Transverse colon (tissue), 4 donors: ENCODE results near the gene RASSF6. TPM values are rescaled to one million over a fixed set of nuclear protein-coding genes. Genes with fewer than 3 reads are reported as not detected.
A peak's percentile ranks its signal among the peaks of the same experiment; 100 is the strongest.

Source experiments
- DNase-seq: peaks from one replicate; pipeline ENCODE4 v3.0.0-alpha.2; 2019
- H3K27ac ChIP-seq, 4 donors: fragments of 200-600 bp; sonication (generic); 2 replicates each; pipeline ENCODE4 v1.5.1; 2016 to 2018; ENCODE audit warnings: inconsistent platforms in 4 of 4
- H3K27me3 ChIP-seq: fragments of 200-600 bp; sonication (generic); 2 replicates; pipeline ENCODE4 v1.5.1; 2017; ENCODE audit warnings: inconsistent platforms
- H3K36me3 ChIP-seq, 4 donors: fragments of 200-600 bp; sonication (generic); 2 replicates each; pipeline ENCODE4 v1.5.1; 2017 to 2019; ENCODE audit warnings: inconsistent platforms in 4 of 4
- H3K4me1 ChIP-seq, 4 donors: fragments of 200-600 bp; sonication (generic); 2 replicates each; pipeline ENCODE4 v1.5.1; 2017 to 2020; ENCODE audit warnings: inconsistent platforms in 4 of 4
- H3K4me3 ChIP-seq, 4 donors: fragments of 200-600 bp; sonication (generic); 1 replicate in 1 of 4; 2 replicates in 3 of 4; pipeline versions ENCODE4 v1.5.1 to v1.6.1; 2017 to 2019; ENCODE audit warnings: inconsistent platforms in 4 of 4
- H3K9me3 ChIP-seq, 2 donors: fragments of 200-600 bp; sonication (generic); 2 replicates each; pipeline ENCODE4 v1.5.1; 2017 to 2019; ENCODE audit warnings: inconsistent platforms in 2 of 2
- EP300 ChIP-seq: sonication (generic); formaldehyde crosslinking; IDR thresholded peaks from one replicate; pipeline ENCODE4 v1.6.1; 2017; ENCODE audit warnings: antibody characterized with exemption, low read depth
- POLR2A ChIP-seq: fragments of 450-650 bp; IDR thresholded peaks from one replicate; pipeline ENCODE4 v1.6.1; 2016; ENCODE audit warnings: antibody characterized with exemption, mild to moderate bottlenecking, moderate library complexity
- POLR2AphosphoS5 ChIP-seq, 3 donors: sonication (generic); formaldehyde crosslinking; IDR thresholded peaks; one replicate each; pipeline ENCODE4 v1.6.1; 2016; ENCODE audit warnings: antibody characterized with exemption in 3 of 3
- WGBS, 2 donors: methylation state at CpG; one replicate each; pipeline ENCODE4 v1.1.5; 2018; ENCODE audit warnings: low coverage in 1 of 2; 5-methylcytosine and 5-hydroxymethylcytosine counted together
- in situ Hi-C, 4 donors: fragments of 200-750 bp; cut with MboI; loops; one replicate each; pipeline versions ENCODE4 v1.15.0 to v1.15.1; 2017; ENCODE audit warnings: low sequenced_read_pairs in 3 of 4, low pct_ligation_motif_present in 1 of 4, low pct_unique_long_range_greater_than_20kb in 1 of 4
- intact Hi-C: fragments of 100-400 bp; cut with DNase I; formaldehyde crosslinking; loops from one replicate; pipeline ENCODE4 v1.15.1; 2023; ENCODE audit warnings: low total_unique reads
- total RNA-seq, 4 donors: library from RNA; depleted of rRNA; stranded (reverse); fragments of >200 nt; gene quantifications; one replicate each; pipeline ENCODE4 v1.1.0, GENCODE V29; 2016
- TF ChIP-seq, protein P1 (sequence below), 5 experiments: fragments of 200-600 bp in 3 of 5; fragments of 450-650 bp in 2 of 5; sonication (generic) in 3 of 5; IDR thresholded peaks; 1 replicate in 2 of 5; 2 replicates in 3 of 5; pipeline ENCODE4 v1.5.1; 2016 to 2017; ENCODE audit warnings: antibody characterized with exemption in 5 of 5, inconsistent platforms in 3 of 5, mild to moderate bottlenecking in 2 of 5, moderate library complexity in 1 of 5

The RASSF6 gene, protein sequence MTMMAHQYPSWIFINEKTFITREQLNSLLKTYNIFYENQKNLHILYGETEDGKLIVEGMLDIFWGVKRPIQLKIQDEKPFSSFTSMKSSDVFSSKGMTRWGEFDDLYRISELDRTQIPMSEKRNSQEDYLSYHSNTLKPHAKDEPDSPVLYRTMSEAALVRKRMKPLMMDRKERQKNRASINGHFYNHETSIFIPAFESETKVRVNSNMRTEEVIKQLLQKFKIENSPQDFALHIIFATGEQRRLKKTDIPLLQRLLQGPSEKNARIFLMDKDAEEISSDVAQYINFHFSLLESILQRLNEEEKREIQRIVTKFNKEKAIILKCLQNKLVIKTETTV
- total RNA-seq: 10 to 100 TPM; 30.7 to 49.4 (median 41.1) TPM

DNA sequence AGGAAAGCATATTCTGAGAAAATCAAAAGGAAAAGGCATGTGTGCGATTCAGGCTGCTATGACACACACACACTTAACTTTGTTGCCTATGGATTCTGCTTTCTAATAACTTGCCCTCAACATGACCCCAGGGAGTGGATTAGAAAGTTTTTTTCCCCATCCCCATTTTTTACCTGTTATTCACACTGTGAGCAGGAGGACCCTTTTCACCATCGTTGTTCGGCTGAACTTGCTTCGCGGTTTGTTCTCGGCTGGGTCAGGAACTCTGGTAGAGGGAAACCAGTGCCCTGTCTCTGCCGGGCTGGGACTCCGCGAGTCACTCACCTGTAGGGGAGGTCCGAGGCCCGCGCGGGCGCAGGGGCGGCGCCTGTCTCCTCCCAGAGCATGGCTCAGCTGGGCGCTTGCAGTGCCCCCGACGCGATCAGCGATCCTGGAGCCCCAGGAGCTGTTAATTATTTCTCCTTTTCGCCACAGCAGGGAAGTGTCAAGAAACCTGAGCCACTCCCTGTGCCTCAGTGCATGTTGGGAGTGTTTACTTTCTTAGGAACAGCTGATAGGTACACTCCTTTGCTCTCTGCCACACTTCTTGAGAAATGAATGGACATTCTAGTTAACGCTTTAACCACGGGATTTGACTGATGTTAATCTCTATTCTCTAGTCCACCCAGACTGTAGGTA, at the start of gene RASSF6:
TSS of gene RASSF6 (minus strand) at position 322 of the 678 bp plus-strand sequence. CDS start 8,641 bp downstream, outside the sequence.
- DNase-seq: peak; percentile 87
- Histone ChIP-seq H3K4me3 (peak within 1 kb of the TSS; percentile 9 to 56 (median 44)), H3K9me3 (no peaks in the 10 kb centered on the region), H3K36me3 (no peaks in the 10 kb centered on the region), H3K27me3 (peaks cover 10% of the 10 kb centered on the region), H3K4me1 (peaks cover 0 to 20% (median 6%) of the 10 kb centered on the region in 4 donors), H3K27ac (peak within 1 kb of the TSS; percentile 74 to 85 (median 80))
- TF ChIP-seq POLR2A (peak; percentile 84), POLR2AphosphoS5 (IDR thresholded peaks at IDR 0.05) (peak; percentile 67 to 83 (median 67)), EP300 (no peak)
- TF ChIP-seq, protein P1, sequence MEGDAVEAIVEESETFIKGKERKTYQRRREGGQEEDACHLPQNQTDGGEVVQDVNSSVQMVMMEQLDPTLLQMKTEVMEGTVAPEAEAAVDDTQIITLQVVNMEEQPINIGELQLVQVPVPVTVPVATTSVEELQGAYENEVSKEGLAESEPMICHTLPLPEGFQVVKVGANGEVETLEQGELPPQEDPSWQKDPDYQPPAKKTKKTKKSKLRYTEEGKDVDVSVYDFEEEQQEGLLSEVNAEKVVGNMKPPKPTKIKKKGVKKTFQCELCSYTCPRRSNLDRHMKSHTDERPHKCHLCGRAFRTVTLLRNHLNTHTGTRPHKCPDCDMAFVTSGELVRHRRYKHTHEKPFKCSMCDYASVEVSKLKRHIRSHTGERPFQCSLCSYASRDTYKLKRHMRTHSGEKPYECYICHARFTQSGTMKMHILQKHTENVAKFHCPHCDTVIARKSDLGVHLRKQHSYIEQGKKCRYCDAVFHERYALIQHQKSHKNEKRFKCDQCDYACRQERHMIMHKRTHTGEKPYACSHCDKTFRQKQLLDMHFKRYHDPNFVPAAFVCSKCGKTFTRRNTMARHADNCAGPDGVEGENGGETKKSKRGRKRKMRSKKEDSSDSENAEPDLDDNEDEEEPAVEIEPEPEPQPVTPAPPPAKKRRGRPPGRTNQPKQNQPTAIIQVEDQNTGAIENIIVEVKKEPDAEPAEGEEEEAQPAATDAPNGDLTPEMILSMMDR (IDR thresholded peaks at IDR 0.05): peak in 1 of 5 experiments; percentile 31
- 4 to 8% methylated on average over 2 to 23 of the region's 24 CpGs for WGBS, 2 donors
- in situ Hi-C loops (no loop called here), intact Hi-C loops (no loop called here)

DNA sequence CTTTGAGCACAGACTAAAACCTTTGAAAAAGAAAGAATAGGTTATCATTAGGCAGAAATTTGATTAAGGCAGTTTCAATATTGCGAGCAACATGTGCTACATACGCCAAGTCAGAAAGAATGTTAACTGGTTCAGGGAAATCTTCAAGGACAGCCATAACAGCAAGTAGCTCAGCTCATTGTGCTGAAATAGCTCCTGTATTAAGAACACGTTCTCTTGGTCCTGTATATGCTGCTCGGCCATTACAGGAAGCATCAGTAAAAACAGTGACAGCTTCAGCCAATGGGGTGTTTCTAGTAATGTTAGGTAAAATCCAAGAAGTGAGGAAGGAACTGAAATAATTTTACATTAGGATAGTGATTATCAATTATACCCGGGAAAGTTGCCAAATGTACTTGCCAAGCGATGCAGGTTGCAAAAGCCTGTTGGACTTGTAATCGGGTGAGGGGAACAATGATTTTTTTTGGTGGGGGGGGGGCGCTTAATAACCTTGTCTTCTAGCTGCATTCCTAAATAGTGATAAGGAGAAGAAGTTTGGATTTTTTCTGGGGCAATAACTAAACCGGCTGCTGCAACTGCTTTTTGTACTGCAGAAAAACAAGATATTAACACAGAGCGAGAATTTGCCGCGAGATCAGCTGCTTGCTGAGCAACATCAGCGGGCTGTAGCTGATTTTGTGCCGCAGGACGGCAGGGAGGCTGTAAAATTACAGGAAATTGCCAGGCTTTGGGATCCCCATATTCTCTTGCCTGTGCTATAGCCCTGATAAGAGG, 49.4 kb upstream of the RASSF6 start:
- H3K27ac ChIP-seq: no peak overlapping the region
- no peak overlapping the region for H3K4me3 ChIP-seq
- DNase-seq: no peak
- H3K36me3 ChIP-seq: no peaks in the 10 kb centered on the region
- no peaks in the 10 kb centered on the region for H3K4me1 ChIP-seq
- TF ChIP-seq POLR2A (no peak), POLR2AphosphoS5 (IDR thresholded peaks at IDR 0.05) (no peak), EP300 (no peak)
- TF ChIP-seq, protein P1 (IDR thresholded peaks at IDR 0.05): no peak
- H3K27me3 ChIP-seq: no peaks in the 10 kb centered on the region
- WGBS, 2 donors: 84 to 87% methylated on average over 12 to 15 of the region's 15 CpGs
- no peaks in the 10 kb centered on the region for H3K9me3 ChIP-seq
- intact Hi-C loops (no loop called here), in situ Hi-C loops (loop anchor here in 3 of 4 donors (10.0 to 25.0 kb wide), 2 partner anchors 357 to 465 kb away; no protein-coding TSS in a partner anchor)

DNA sequence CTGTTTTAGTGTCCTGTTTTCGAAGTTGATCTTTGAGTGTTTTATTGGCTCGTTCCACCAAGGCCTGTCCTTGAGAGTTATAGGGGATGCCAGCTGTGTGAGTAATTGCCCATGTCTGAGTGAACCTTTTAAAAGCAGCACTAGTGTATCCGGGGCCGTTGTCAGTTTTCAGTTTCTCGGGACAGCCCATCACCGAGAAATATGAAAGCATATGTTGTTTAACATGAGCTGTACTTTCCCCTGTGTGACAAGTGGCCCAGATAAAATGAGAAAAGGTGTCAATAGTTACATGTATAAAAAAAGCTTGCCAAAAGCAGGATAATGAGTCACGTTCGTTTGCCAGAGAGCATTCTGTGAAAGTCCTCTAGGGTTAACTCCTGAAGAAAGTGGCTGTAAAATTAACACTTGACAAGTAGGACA, 48.6 kb upstream of the RASSF6 start:
- TF ChIP-seq EP300: no peak
- TF ChIP-seq POLR2AphosphoS5 (IDR thresholded peaks at IDR 0.05): no peak
- no peak for TF ChIP-seq POLR2A
- TF ChIP-seq, protein P1 (IDR thresholded peaks at IDR 0.05): no peak
- H3K4me1 ChIP-seq: no peaks in the 10 kb centered on the region
- H3K4me3 ChIP-seq: no peak overlapping the region
- in situ Hi-C loops (loop anchor here in 3 of 4 donors (10.0 to 25.0 kb wide), 2 partner anchors 356 to 466 kb away; no protein-coding TSS in a partner anchor), intact Hi-C loops (no loop called here)
- no peaks in the 10 kb centered on the region for H3K27me3 ChIP-seq
- H3K27ac ChIP-seq: no peak overlapping the region
- WGBS, 2 donors: 44 to 55% methylated on average over 3 to 8 of the region's 8 CpGs
- DNase-seq: no peak
- H3K36me3 ChIP-seq: no peaks in the 10 kb centered on the region
- H3K9me3 ChIP-seq: no peaks in the 10 kb centered on the region
